Ovary (tissue), 9 donors: Measurements from ENCODE around the gene SLC13A4. TPM values are rescaled to one million over a fixed set of nuclear protein-coding genes. Genes with fewer than 3 reads are reported as not detected.
"Not testable (repeated sequence)": the region's sequence is repeated elsewhere in the genome, so short reads cannot be mapped to it uniquely, and the experiment has no call there.

Experiments used
- DNase-seq, 5 donors: peaks; one replicate each; pipeline ENCODE4 v3.0.0-alpha.2; 2019 to 2020
- H3K27ac ChIP-seq, 2 donors: fragments of 200-600 bp; one replicate each; pipeline versions ENCODE4 v1.5.1 to v1.8.0; 2019 to 2022
- H3K27me3 ChIP-seq: fragments of 200-600 bp; one replicate; pipeline ENCODE4 v1.8.0; 2022
- H3K36me3 ChIP-seq: fragments of 200-600 bp; sonication (generic); one replicate; pipeline ENCODE4 v1.5.1; 2019
- H3K4me1 ChIP-seq: one replicate; pipeline ENCODE4 v1.8.1; 2013; ENCODE audit warnings: mild to moderate bottlenecking, moderate library complexity; ENCODE audit not compliant: insufficient read depth
- H3K4me3 ChIP-seq: fragments of 200-600 bp; sonication (generic); one replicate; pipeline ENCODE4 v1.5.1; 2017
- H3K9me3 ChIP-seq, 2 donors: fragments of 200-600 bp in 1 of 2; sonication (generic) in 1 of 2; one replicate each; pipeline versions ENCODE4 v1.5.1 to v1.8.1; 2013 to 2019; ENCODE audit warnings: mild to moderate bottlenecking in 1 of 2, moderate library complexity in 1 of 2
- EP300 ChIP-seq: sonication (generic); formaldehyde crosslinking; IDR thresholded peaks from one replicate; pipeline ENCODE4 v1.6.1; 2017; ENCODE audit warnings: antibody characterized with exemption
- POLR2A ChIP-seq: fragments of 450-650 bp; IDR thresholded peaks from one replicate; pipeline ENCODE4 v1.6.1; 2017; ENCODE audit warnings: antibody characterized with exemption, mild to moderate bottlenecking, moderate library complexity
- WGBS, 3 donors: extraction: QIAGEN DNeasy Blood & Tissue Kit in 1 of 3; methylation state at CpG; one replicate each; pipeline versions ENCODE4 v1.1.5 to v1.1.7; 2013 to 2017; 5-methylcytosine and 5-hydroxymethylcytosine counted together
- intact Hi-C, 4 donors: fragments of 100-400 bp; cut with DNase I; formaldehyde crosslinking; loops; one replicate each; pipeline versions ENCODE4 v1.11.0 to v1.15.1; 2022 to 2023
- polyA plus RNA-seq, 2 donors: library from polyadenylated mRNA; stranded (reverse); fragments of 200-250 nt in 1 of 2; fragments of 350-450 nt in 1 of 2; fragmentation: Illumina TruSeq in 1 of 2; extraction: RNeasy Lipid Tissue Mini Kit (QIAGEN cat#74804) in 1 of 2; gene quantifications; one replicate each; pipeline ENCODE4 v1.2.3, GENCODE V29; 2013 to 2014
- total RNA-seq, 7 donors: library from RNA; depleted of rRNA in 2 of 7; stranded (reverse); fragments of >200 nt in 2 of 7; fragmentation: NEBNext Ultra II Directional in 3 of 7; extraction: Animal tissue kit (Norgen Biotek cat#: 25700) in 3 of 7; gene quantifications; one replicate each; pipeline versions ENCODE4 v1.1.0 to v1.2.4, GENCODE V29; 2016 to 2023
- TF ChIP-seq, protein P1 (sequence below), 3 donors: fragments of 450-650 bp in 2 of 3; fragments of 200-600 bp in 1 of 3; IDR thresholded peaks; one replicate each; pipeline versions ENCODE4 v1.5.1 to v1.8.0; 2016 to 2022; ENCODE audit warnings: antibody characterized with exemption in 3 of 3, mild to moderate bottlenecking in 1 of 3
- donor health status: DM: no; HTN: no; CAD: no; lungs with moderate emphysema.
- donor health status: DM: no; HTN: no; CAD: no.
- donor health status: Bipolar disorder and iron deficiency.
- donor health status: DM: yes; HTN: yes; CAD: no.
- donor health status: DM: no; HTN: no; CAD: no.
- donor health status: DM: yes; HTN: yes; CAD: no.

The SLC13A4 gene
- total and polyA plus RNA-seq, 9 donors = 0.07 to 0.57 (median 0.18) TPM; not detected in 6

DNA sequence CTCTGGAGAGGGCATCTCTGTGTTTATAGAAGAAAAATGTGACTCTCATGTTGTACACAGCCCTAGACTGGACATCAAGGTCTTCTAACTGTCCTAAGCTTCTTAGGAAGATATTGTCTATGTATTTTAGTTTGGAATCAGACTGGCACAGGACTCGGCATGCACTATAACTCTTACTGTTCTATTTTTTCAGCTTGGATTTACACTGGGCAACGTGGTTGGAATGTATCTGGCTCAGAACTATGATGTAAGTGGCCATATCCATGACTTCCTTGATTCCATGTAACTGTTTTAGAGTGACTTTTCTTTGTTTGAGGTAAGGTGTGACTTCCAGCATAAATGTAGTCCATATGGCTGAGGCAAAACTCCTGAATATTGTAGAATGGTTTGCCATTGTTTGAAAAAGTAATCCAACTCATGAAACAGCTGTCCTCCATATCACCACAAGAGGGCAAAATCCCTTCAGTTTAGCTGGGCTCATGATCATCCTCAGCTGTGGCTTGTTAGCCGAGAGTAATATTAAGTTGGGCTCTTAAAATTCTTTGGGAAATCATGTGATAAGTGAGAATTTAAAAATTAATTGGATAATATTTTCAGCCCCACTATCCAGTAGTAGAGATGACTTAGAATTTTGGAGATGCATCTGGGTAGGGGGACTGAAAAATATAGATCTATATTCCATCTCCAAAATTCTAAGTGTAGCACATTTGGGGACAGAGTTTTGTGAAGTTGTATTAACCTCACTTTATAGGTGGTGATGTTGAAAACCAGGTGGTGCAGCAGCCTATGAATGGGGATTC, 55.2 kb downstream of the SLC13A4 start:
- 44 to 46% (median 44%) methylated on average over 3 of the region's 3 CpGs for WGBS, 3 donors
- Histone ChIP-seq H3K27ac (no peak overlapping the region), H3K27me3 (no peaks in the 10 kb centered on the region), H3K4me1 (no peaks in the 10 kb centered on the region), H3K9me3 (no peaks in the 10 kb centered on the region), H3K36me3 (no peaks in the 10 kb centered on the region), H3K4me3 (no peak overlapping the region)
- TF ChIP-seq EP300 (no peak), POLR2A (no peak)
- TF ChIP-seq, protein P1, sequence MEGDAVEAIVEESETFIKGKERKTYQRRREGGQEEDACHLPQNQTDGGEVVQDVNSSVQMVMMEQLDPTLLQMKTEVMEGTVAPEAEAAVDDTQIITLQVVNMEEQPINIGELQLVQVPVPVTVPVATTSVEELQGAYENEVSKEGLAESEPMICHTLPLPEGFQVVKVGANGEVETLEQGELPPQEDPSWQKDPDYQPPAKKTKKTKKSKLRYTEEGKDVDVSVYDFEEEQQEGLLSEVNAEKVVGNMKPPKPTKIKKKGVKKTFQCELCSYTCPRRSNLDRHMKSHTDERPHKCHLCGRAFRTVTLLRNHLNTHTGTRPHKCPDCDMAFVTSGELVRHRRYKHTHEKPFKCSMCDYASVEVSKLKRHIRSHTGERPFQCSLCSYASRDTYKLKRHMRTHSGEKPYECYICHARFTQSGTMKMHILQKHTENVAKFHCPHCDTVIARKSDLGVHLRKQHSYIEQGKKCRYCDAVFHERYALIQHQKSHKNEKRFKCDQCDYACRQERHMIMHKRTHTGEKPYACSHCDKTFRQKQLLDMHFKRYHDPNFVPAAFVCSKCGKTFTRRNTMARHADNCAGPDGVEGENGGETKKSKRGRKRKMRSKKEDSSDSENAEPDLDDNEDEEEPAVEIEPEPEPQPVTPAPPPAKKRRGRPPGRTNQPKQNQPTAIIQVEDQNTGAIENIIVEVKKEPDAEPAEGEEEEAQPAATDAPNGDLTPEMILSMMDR (IDR thresholded peaks at IDR 0.05) = peak; percentile 51 to 76 (median 60)
- DNase-seq = peak in 1 of 5 donors; percentile 34
- intact Hi-C loops = loop anchor here in 1 of 4 donors (10.0 kb wide), 1 partner anchor 342 kb away; no protein-coding TSS in a partner anchor

DNA sequence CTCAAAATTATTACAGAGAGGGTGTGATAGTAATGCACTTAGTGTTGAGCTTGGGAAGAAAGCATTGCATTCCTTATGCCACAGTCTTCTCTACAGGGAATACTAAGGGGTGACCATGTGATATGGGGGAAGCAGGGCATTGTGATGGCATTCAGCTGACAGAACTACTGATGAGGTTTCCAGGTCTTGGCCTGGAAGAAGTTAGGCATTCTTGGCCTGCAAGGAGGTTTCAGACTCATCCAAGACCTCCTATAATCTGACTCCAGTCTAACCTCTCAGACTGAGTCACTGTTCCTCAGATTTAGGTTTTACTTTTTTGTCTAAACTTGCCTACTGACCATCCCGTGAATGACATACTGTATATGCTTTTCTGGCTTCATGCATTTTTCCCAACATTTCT, 57.8 kb downstream of the SLC13A4 start:
- no peaks in the 10 kb centered on the region for H3K27me3 ChIP-seq
- H3K9me3 ChIP-seq = no peaks in the 10 kb centered on the region
- 28 to 35% (median 33%) methylated on average over 1 of the region's 1 CpG for WGBS, 3 donors
- no peaks in the 10 kb centered on the region for H3K4me1 ChIP-seq
- TF ChIP-seq POLR2A = no peak
- TF ChIP-seq, protein P1 (IDR thresholded peaks at IDR 0.05) = no peak
- no peak for TF ChIP-seq EP300
- no peaks in the 10 kb centered on the region for H3K36me3 ChIP-seq
- no peak for DNase-seq
- H3K4me3 ChIP-seq = no peak overlapping the region
- H3K27ac ChIP-seq = no peak overlapping the region
- intact Hi-C loops = loop anchor here in 1 of 4 donors (10.0 kb wide), 1 partner anchor 345 kb away; no protein-coding TSS in a partner anchor

- Histone ChIP-seq H3K27me3 (no peaks in the 10 kb centered on the region), H3K4me3 (no peak overlapping the region), H3K36me3 (no peaks in the 10 kb centered on the region), H3K9me3 (no peaks in the 10 kb centered on the region), H3K27ac (no peak overlapping the region), H3K4me1 (no peaks in the 10 kb centered on the region)
- TF ChIP-seq EP300 = no peak
- TF ChIP-seq POLR2A = no peak
- TF ChIP-seq, protein P1 (IDR thresholded peaks at IDR 0.05) = no peak
- intact Hi-C loops = loop anchor here in 3 of 4 donors (10.0 kb wide), 3 partner anchors 305 to 345 kb away; partner anchors contain the start of gene MTPN (in 1 of the 3)
- 80 to 93% (median 88%) methylated on average over 1 of the region's 1 CpG for WGBS, 3 donors
- DNase-seq = no peak
Measured at GRCh38 chr7:135669774-135670173, 58.2 kb downstream of the SLC13A4 start.

GRCh38 chr7:135668852-135669395, 59.1 kb downstream of the SLC13A4 start:
- H3K4me1 ChIP-seq, H3K27me3 ChIP-seq, DNase-seq, H3K9me3 ChIP-seq, H3K4me3 ChIP-seq, H3K36me3 ChIP-seq, H3K27ac ChIP-seq: not testable (repeated sequence)
- 57 to 64% (median 63%) methylated on average over 6 of the region's 6 CpGs for WGBS, 3 donors
- intact Hi-C loops = loop anchor here in 2 of 4 donors (10.0 kb wide), 3 partner anchors 306 to 346 kb away; partner anchors contain the start of gene MTPN (in 1 of the 2)

DNA sequence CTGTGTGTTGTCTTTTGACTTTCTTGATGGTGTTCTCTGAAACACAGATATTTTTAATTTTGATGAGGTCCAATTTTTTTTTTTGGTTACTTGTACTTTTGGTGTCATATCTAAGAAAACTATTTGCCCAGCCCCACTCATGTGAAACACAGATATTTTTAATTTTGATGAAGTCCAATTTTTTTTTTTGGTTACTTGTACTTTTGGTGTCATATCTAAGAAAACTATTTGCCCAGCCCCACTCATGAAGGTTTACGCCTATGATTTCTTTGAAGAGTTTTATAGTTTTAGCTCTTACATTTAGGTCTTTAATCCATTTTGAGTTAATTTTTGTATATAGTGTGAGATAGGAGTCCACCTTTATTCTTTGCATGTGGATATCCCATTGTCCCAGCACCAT, 60.4 kb downstream of the SLC13A4 start:
- not testable (repeated sequence) for H3K27me3 ChIP-seq, H3K36me3 ChIP-seq, DNase-seq, H3K27ac ChIP-seq, H3K4me1 ChIP-seq, H3K9me3 ChIP-seq, H3K4me3 ChIP-seq
- 93 to 100% (median 98%) methylated on average over 1 of the region's 1 CpG for WGBS, 3 donors
- intact Hi-C loops = loop anchor here in 2 of 4 donors (10.0 kb wide), 3 partner anchors 307 to 347 kb away; partner anchors contain the start of gene MTPN (in 1 of the 2)
